ENCODE data around the gene OMD. TPM values are rescaled to one million over a fixed set of nuclear protein-coding genes. Genes with fewer than 3 reads are reported as not detected.

OMD gene
- total and polyA plus RNA-seq, 8 donors: 0.47 to 8.5 (median 1.1) TPM

DNA sequence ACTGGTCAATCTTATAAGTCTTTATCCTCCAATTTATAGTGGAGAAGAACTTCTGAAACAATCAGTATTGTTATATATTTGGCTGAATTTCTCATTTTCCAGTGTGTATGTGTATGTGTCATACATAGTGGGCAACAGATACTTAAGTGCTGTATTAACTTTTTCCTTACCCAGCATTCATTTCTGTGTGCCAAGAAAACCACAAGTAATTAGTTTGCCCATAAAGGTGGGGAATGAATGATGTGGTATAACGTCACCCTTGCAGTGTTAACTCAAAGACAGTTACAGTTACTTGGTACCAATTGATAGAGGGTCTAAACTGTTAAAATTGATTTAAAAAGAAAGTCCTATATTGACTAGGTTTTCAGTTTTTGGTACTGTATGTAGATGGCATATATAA lies 21.9 kb downstream of the OMD start:
- no peaks in the 10 kb centered on the region for H3K36me3 ChIP-seq
- no peaks in the 10 kb centered on the region for H3K27me3 ChIP-seq
- ATAC-seq (no peak), DNase-seq (no peak)
- H3K27ac ChIP-seq: no peak overlapping the region
- intact Hi-C loops (cut with DNase I): no loop called here
- TF ChIP-seq, protein P1, sequence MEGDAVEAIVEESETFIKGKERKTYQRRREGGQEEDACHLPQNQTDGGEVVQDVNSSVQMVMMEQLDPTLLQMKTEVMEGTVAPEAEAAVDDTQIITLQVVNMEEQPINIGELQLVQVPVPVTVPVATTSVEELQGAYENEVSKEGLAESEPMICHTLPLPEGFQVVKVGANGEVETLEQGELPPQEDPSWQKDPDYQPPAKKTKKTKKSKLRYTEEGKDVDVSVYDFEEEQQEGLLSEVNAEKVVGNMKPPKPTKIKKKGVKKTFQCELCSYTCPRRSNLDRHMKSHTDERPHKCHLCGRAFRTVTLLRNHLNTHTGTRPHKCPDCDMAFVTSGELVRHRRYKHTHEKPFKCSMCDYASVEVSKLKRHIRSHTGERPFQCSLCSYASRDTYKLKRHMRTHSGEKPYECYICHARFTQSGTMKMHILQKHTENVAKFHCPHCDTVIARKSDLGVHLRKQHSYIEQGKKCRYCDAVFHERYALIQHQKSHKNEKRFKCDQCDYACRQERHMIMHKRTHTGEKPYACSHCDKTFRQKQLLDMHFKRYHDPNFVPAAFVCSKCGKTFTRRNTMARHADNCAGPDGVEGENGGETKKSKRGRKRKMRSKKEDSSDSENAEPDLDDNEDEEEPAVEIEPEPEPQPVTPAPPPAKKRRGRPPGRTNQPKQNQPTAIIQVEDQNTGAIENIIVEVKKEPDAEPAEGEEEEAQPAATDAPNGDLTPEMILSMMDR (IDR thresholded peaks at IDR 0.05): no peak
- H3K4me3 ChIP-seq: no peak overlapping the region
- peaks cover 7 to 10% of the 10 kb centered on the region in 2 donors for H3K4me1 ChIP-seq
- no peaks in the 10 kb centered on the region for H3K9me3 ChIP-seq

DNA sequence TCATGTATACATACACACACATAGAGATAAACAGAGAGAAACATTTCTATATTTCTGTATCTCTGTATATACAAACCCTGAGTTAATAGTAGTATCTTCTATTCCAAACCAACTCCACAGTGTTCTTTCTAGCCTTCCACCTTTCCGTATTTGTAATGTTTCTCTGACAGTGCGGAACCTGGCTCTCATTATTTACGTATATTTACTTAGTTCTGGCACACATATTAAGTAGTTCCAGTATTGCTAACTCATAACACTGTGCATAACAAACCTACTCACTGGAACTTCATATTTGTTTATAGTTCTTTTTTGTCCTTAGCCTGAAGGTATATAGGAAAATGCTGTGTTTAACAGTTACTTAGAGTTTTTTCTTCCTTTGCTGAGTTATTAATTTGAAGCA lies 26.4 kb downstream of the OMD start:
- ATAC-seq (no peak), DNase-seq (no peak)
- no peaks in the 10 kb centered on the region for H3K36me3 ChIP-seq
- no peaks in the 10 kb centered on the region for H3K4me1 ChIP-seq
- H3K27ac ChIP-seq: no peak overlapping the region
- H3K9me3 ChIP-seq: no peaks in the 10 kb centered on the region
- intact Hi-C loops (cut with DNase I): no loop called here
- no peak overlapping the region for H3K4me3 ChIP-seq
- H3K27me3 ChIP-seq: no peaks in the 10 kb centered on the region
- TF ChIP-seq, protein P1 (IDR thresholded peaks at IDR 0.05): no peak

DNA sequence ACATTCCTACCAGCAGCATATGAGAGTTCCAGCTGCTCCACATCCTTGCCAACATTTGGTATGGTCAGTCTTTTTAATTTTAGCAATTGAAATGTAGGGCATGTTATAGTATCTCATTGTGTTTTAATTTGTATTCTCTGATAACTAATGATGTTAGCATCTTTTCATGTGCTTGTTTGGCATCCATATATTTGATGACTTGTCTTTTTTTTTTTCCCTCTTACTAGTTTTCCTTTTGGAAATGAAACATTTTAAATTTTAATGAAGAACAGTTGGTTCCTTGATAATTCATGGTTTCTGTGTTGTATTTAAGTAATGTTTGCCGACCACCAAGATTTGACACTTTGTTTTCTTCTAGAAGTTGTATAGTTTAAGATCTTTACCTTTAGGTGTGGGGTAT lies 28.7 kb downstream of the OMD start:
- intact Hi-C loops (cut with DNase I): no loop called here
- H3K4me1 ChIP-seq: no peaks in the 10 kb centered on the region
- DNase-seq (no peak), ATAC-seq (no peak)
- H3K27me3 ChIP-seq: no peaks in the 10 kb centered on the region
- TF ChIP-seq, protein P1 (IDR thresholded peaks at IDR 0.05): no peak
- no peak overlapping the region for H3K27ac ChIP-seq
- H3K9me3 ChIP-seq: no peaks in the 10 kb centered on the region
- H3K36me3 ChIP-seq: no peaks in the 10 kb centered on the region
- H3K4me3 ChIP-seq: no peak overlapping the region

DNA sequence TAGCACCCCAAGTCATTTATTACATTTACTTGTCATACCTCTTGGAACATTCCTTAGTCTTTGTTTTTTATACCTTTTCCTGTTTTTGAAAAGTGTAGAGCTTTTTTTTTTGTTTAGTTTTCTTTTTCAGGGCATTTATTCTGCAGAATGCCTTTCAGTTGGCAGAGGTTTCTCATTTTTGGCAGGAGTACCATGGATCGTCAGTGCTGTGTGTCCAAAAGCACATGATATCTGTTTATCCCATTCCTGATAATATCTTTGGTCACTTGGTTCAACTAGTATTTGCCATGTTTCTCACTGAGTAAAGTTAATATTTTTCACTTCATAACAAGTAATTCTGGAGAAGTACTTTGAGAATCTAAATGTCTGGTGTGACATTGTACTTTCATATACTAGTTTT lies 30.6 kb downstream of the OMD start:
- no peak overlapping the region for H3K4me3 ChIP-seq
- H3K9me3 ChIP-seq: no peaks in the 10 kb centered on the region
- DNase-seq (no peak), ATAC-seq (no peak)
- TF ChIP-seq, protein P1 (IDR thresholded peaks at IDR 0.05): no peak
- no peaks in the 10 kb centered on the region for H3K4me1 ChIP-seq
- intact Hi-C loops (cut with DNase I): no loop called here
- H3K36me3 ChIP-seq: no peaks in the 10 kb centered on the region
- H3K27ac ChIP-seq: no peak overlapping the region
- H3K27me3 ChIP-seq: no peaks in the 10 kb centered on the region

DNA sequence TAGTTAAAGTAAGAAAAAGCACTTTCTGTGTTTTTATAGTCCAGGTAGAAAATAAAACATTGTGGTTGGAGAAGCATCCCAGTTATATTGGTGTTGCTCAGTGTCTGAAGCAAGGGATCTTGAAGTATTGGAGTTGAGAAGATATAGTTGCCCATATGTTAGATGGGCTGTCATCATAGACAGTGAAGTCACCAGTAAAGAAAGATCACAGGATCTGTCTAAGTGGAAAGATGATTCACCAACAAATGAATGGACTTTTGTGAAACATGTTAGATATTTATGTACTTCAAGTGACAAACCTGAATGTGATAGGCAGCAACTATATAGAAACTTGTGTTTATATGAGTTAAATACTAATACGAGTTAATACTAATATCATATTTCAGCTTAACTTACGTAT lies 31.6 kb downstream of the OMD start:
- Histone ChIP-seq H3K27me3 (no peaks in the 10 kb centered on the region), H3K36me3 (no peaks in the 10 kb centered on the region), H3K27ac (no peak overlapping the region), H3K4me3 (no peak overlapping the region), H3K4me1 (no peaks in the 10 kb centered on the region), H3K9me3 (no peaks in the 10 kb centered on the region)
- intact Hi-C loops (cut with DNase I): no loop called here
- ATAC-seq (no peak), DNase-seq (no peak)
- TF ChIP-seq, protein P1 (IDR thresholded peaks at IDR 0.05): no peak

Data from left lung (tissue), 10 donors.